Activated T-cell treated with anti-CD3 and anti-CD28 coated beads for 4 hours (primary cell): ENCODE data around the gene RBM8A.

Experiments used
- DNase-seq: peaks from one replicate; pipeline ENCODE4 v3.0.0-alpha.2; 2020

The RBM8A gene

DNA sequence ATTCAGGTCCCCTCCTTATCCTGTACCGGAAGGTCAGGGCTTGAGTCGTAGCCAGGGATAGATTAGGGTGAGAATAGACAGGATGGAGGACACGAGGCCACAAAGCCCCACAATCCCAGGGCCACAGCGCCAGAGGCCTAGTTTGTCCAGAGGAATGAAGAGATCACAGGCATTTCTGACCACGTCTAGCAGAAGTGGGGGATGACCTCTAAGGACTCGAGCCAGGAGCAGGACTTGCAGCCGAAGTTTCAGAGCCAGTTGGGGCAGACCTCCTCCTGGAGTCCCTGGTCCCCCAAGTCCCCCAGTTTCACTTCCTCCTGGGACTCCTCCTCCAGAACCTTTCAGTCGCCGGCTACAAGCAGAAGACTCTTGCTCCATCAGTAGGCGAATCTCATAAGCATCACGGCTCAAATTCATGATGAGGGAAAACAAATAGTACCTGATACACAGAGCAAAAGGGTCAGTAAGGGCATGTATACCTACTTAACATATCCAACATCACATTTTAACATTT is 15.1 kb downstream of the RBM8A start:
- DNase-seq, result no peak

DNA sequence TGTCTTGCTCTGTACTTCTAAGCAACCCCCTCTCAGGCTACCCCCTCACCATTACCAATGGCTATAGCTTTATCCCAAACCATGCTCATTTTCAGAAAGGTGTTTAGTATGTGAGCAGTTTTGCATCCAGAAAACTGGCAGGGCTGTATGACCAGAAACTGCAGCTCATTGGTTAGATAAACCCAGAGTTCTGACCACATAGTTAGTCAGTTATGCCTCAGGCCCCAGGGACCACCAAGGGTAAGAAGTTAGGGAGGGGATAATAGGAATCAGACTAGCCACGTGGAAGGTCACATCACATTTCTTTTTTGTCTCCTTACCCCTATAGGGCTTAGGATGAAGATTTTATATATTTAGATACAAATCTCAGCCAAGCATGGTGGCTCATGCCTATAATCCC is 18.6 kb downstream of the RBM8A start:
- DNase-seq, result no peak

DNA sequence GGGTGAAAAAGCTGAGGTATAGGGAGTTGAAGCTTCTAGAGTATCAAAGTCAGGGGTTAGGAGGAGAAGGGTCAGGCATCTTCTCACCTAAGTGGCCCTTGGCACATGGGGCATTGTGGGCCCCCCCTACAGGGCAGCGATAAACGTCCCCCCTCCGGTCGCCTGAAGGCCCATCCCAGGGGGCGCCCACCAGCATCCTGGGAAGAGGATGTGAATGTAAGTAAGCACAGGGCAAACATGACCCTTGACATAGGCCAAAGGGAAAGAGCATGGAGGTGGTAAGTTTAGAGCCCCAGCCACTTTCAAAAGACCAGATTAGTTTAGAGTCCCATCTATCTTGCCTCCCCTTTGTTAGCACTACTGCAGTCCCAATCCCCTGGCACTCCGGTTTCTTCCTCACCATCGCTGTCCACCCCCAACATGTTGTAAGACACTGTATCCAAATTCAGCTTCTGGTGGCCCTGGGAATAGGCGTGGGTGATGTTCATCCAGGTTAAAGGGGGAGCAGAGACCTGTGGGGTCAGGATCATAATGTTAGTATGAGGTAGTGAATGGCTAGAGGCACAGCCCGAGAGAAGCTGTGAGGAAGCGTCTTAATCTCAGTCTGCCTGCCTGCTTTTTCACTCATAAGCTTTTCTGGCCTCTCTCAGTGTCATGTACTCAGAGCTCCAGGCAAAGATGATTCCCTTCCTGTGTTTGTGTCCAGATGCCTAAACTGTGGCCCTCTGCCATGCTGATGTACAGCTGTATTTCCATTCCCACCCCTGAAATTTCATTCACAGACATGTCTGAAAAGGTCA is 20.1 kb downstream of the RBM8A start:
- DNase-seq, result no peak

DNA sequence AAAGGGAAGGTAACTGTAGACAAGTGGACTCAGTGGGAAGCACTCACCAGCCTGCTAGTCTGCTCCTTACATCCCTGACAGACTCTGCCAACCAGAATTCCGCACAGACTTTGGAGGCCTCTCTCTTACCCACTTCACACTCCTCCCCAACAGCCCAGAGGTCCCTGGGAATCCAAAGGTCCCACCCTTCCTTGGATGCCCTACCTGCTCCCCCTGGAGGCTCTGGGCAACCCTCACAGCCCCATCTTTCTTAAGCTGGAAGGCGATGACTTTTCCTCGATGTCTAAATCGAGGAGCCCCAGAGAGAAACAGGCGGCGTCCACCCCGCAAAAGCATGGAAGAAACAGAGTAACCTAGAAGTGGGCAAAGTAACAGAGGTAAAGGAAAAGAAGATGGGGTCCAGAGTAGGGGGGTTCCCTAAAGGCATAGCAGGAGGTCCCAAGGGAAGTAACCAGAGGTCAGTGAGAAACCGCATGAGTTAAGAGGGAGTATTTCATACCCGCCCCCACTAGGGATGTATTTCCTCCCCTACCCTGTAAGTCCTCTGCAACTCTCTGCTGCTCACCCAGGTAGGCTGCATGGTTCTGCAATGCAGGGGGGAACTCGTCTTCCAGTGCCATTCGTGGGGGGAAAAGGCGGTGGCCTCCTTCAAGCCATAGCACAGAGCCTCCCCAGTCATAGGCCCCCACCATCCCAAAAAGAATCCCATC is 25.8 kb downstream of the RBM8A start:
- DNase-seq, result no peak

DNA sequence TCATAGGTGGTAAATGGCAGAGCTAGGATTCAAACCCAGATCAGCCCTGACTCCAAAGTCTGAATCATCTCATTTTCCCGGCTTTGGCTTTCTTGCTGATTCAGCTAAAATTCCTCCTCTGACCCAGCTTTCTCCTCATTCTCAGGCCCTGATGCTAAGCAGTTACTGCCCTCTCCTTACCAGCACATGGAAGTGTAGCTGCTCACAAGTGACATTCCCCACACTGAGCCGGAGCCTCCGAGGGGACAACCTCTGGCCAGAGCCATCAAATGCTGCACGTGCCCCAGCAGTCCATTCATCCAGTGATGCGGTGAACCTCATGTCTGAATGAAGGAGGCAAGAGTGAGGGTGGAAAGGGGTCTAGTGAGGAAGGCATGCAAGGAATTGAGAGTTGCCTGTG is 28.5 kb downstream of the RBM8A start:
- DNase-seq, result no peak

DNA sequence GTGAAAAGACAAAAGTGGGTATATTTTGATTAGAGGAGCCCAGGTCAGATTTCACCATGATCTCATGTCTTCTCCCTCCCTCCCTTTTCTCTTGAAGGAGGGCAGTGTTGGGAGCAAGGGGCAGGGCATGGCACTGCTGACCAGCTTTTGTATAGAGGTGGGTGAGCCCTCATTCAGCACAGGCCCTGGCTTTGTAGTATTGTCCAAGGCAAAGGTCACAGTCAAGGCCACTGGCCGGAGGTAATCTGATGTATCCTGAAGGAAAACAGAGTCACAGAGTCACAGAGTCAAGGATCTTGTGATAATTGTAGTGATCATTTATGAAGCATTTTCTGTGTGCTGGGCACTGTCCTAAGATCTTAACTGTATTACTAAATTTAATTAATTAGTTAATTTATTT is 29.3 kb downstream of the RBM8A start:
- DNase-seq, result no peak

DNA sequence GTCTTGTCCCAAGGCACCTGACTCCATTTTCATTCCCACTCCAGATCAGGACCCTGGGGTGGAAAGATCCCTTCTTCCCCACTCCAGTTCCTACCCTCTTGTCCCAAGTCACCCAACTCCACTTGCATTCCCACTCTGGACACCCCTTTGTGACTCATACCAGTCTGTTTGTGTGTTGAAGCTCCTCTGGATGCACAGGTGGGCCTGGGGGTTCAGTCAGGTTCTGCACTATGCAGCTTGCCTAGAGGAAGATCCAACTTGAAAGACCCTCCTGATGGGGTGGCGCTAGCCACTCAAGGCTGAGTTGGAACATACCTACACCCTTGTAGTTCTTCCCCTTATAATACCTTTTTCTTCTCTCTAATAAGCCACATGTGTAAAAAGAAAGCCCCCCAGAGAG is 31.8 kb downstream of the RBM8A start:
- DNase-seq, result no peak

DNA sequence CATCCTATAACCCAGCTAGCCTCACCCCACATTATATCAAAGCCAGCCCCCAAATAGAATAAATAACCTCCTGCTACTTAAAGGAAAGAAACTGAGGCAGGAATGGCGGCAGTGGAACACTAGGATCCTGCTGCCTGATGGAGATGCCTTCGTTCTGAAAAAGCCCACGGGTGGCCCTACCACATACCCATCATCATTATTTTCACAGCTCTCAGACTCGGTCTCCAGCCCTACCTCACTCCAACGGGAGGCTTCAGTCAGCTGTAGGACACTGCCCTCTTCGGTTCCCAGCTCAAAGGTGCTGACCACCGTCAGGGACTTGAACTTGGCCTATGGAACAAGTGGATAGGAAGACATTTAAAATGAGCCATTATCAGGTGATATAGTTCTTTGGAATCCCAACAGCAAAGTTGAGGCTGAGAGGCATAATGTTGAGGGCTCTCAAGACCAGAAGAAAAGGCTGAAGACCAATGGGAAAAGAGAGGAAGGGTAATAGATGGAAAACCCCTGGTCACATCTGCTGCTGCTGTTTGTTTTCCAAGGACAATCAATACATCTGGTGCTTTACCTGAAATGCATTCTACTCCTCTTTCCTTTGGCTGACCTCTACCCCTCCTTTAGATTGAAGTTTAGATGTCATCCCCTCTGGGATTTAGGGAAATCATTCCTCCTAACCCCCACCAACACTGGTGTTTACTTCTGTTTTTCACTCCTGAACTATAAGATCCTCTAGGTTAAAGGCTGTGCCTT is 33.8 kb downstream of the RBM8A start:
- no peak for DNase-seq

DNA sequence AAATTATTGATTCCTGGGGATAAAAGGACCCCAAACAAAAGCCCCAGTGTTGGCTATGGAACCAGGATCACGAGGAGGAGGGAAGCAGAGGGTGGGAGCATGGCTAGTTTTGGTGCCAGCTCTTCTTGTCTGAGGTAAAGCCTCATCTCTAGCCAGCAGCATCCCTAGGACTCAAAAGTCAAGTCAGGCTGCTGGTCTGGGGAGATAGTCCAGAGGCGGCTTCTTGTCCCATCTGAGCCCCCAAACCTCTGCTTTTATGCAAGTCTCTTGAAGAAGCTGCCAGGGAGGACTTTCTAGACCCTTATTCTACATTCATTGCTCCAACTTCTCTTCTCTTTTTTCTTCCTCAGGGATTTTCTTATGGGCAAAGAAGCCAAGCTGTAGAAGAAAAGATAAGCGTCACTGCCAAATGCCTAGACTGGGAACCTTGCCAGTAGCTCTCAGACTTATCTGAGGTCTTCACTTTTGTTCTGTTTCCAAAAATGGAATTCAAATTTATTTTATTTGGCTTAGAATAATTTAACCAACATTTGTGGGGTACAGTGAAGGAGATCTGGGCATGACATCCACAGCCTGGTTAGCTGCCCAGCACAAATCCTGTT is 34.7 kb downstream of the RBM8A start:
- no peak for DNase-seq

DNA sequence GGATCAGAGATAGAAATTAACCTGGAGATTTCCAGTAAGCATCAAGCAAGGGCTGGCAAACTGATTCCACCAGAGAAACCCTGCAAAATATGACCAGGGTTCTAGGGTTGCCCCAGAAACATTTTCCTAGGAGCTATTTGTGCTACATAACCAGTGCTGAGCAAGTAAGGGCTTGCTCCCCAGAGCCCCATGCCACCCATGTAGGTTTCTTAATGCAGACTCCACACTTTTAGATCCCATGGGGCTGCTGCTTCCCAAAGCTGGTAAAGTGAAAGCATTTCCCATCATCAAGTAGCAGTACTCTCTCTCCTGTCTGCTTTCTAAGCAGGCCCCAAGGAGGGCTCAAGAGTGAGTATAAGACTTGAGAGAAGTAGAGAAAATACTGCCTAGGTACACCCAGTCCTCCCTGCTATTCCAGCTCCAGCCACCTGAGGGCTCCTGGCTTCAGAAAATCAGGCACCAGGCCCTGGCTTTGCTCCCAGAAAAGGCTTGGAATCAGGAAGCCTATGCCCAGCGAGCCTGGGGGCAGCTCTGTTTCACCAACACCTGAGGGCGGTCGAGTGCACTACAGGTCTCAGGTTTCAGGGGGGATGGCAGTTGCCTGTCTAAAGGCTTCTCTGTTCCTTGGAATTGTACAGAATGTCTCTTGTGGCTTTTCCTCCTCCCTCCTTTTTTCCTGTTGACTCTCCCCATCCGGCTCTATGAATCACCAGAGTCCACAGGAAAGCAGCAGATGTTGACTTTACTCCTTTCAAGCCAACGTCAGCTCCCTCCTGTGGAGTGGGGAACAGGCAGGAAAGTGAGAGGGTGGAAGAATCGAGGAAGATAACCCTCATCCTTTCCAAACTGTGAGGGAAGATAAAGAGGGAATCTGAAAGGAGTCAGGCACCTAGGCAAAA is 35.4 kb downstream of the RBM8A start:
- peak; percentile 37 for DNase-seq

DNA sequence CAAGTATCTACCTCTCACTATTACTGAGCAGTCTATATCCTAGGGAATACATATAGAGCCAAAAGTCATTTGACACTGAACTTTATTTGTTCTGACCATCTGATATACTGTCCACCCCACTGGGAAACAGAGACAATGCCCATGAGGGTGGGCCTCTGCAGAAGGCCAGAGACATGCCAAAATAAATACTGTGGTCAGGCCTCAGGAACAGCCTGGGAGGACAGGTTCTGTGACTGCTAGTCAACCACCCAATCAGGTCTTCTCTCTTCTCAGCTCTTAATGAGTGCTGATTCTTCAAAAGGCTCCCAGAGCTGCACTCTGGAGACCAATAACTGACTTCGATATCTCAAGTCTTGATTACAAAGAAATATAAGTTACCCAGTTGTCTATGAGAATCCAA is 36.1 kb downstream of the RBM8A start:
- no peak for DNase-seq

DNA sequence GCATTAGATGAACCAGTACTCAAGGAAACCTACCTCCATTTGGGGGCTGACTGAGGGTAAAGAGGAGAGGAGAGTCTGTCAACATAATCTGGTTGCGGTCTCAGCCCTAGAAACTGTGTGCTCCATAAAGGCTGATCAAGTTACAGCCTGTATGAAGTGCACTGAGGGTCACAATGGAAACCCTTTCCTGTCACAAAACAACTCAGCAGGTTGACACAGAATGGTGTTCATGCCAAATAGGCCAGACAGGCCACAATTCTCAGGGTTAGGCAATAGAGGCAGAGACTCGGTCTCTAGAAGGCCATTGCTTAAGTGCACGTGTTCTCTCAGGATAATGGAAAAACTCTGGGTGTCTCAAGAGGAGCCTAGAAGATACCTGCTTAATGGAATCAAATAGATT is 37.6 kb downstream of the RBM8A start:
- no peak for DNase-seq

DNA sequence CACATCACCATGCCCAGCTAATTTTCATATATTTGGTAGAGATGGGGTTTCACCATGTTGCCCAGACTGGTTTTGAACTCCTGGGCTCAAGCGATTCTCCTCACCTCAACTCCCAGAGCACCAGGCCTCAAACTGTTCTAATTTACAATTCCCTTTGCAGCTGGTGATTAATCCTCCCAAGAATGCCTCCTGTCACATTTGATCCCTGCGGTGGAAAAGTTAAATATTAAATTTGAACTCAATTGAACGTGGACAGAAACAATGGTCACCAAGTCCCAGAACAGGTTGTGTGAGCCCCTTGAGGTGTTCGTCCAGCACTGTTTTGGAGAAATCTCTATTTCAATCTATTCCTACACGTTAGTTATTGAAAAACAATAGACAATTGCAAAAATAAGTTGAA is 39.7 kb downstream of the RBM8A start:
- DNase-seq, result no peak

DNA sequence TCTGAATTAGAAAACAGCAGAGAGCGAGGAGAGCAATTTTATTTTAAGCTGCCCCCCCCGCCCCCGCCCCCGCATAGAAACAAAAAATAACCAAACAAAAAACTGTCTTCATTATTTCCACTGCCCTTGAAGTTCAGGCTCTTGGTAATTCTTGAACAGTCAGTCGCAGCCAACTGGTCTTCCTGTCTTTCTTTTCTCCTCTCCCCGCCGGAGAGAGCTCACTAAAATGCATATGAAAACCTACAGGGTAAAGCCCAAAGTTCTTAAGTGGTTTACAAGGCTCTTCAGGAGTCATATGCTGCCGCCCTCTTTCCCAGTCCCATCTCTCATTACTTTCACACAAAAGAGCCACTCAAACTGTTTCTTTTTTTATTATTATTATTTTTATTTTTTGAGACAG is 40.5 kb downstream of the RBM8A start:
- DNase-seq, result no peak

DNA sequence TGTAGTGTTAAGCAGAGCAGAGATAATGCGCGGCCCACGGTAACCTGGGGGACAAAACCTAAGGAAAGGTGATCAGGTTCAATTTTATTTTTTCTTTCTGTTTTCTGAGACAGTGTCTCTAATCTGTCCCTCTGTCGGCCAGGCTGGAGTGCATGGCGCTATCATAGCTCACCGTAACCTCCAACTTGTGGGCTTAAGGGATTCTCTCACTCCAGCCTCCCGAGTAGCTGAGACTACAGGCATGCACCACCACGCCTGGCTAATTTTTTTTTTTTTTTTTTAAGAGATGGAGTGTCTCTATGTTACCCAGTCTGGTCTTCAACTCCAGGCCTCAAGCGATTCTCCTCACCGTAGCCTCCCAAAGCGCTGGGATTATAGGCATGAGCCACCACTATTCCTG is 40.9 kb downstream of the RBM8A start:
- no peak for DNase-seq

DNA sequence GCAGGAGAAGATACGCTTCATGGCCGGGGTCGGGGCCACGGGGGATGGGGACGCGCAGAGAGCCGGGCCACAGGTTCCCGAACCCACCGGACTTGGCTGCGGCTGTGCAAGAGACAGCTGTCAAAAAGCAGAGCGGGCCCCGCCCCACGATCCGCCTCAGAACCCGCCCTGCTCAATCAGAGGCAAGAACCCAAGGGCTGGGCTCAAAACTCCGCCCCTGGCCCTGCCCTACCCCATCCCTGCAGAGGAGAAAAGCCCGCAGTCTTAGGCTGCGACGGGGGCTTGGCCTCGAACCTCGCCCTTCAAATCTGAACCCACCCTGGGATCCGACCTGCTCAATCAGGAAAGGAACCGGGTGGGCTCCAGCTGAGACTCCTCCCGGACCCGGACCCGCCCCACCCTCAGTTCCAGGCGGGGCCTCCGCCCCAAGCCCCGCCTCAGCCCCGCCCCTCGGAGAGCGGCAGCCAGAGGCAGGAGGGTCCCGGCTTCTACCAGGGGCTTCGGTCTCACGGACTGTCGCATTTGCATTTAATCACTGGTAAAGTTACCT is 41.5 kb downstream of the RBM8A start, which contains the start of gene ANKRD35:
TSS of gene ANKRD35 (minus strand) at position 129 of the 550 bp plus-strand sequence. CDS start at position 21, 108 bp downstream.
- DNase-seq, result peak; percentile 83

DNA sequence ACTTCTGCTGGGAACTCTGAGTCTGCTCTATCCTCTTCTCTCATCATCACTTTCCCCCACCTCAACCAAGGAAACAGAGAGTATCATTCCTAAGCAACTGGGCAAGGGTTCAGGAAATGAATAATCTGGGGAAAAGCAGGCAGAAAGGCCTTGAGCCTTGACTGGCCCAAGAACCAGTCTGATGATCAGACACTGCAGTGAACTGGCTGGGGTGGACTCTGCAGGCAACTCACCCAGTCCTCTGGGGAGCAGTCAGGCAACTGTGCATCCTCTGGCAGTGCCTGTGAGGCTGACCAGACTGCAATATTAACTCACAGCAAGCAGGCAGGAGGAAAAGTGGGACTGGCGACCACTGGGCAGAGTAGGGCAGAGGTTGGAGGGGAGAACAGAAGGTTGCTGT is 42.6 kb downstream of the RBM8A start:
- no peak for DNase-seq

DNA sequence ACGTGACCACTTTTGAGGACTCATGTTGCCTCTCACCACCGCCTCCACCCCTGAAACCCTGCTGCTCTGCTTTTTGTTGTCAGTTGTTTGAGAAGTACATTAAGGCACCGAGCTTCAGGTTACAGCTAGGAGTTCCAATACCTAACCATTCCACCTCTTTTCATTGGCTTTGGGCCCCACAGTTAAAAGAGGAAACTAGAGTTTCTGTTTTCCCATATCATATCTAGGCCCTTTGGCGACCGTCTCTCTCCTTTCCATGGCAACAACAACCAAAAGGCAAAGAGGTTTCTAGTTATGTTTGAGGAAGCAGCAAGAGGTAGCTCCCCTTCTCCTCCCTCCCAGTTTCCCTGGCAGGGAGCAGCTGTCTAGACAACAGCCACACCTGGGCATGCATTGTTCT is 47.5 kb downstream of the RBM8A start:
- DNase-seq, result no peak

DNA sequence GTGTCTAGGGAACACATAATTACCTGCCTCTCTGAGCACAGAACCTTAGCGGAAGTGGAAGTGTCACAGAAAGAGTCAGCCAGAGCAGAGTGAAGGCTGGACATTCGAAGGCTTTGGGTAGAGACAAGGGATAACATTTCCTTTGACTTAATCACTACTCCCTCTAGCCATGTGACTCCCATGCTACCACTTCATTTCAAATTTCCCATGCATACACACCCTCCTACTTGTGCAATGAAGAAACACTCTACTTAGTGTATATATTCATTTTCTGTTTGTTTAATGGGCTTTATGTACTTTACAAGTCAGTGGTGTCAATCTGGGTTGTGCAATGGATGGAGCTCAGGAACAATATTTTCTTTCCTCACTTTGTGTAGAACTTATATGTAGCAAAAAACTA is 48.6 kb downstream of the RBM8A start:
- DNase-seq, result no peak

DNA sequence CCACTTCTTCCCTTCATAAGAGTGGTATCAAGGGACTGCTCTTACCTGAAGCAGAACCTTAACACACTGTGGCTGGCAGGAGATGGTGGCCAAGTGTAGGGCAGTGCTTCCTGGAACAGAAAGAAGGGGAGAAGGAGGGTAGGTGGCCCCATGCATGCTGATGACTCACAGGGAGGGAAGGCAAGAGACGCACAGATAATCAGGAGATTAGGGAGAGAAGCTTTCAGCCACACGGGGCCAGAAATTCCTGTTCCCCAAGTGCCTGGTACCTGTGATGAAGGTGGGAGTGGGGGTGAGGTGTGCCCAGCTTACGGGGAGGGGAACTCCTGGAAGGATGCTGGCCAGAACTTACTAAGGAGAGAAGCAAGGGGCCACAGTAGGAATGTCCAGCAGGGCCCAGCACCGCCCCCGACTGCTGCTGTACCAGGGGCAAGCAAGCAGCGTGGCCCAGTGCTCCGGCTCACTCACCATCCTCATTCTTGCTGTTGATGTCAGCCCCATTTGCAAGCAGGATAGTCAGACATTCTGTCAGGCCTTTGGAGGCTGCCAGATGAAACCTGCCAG is 49.3 kb downstream of the RBM8A start:
- DNase-seq, result no peak

DNA sequence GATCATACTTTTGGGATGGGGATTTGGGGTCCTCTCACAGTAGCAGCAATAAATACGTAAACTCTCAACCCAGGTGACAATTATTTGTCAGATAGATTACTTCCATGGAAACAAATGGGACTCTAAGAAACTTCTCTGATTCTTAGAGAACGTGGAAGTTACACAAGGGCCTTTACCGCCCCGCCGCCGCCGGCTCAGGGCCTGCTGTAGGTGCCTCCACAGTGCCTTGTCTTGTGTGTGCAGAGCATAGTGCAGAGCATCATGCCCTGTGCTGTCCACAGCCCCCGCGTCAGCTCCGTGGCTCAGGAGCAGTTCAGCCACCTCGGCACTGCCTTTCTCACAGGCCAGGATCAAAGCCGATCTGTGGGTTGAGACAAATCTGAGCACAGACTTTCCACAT is 52.6 kb downstream of the RBM8A start:
- no peak for DNase-seq
